ENCODE results near the gene PER1.
"Not testable (repeated sequence)": the region's sequence is repeated elsewhere in the genome, so short reads cannot be mapped to it uniquely, and the experiment has no call there.

The PER1 gene

GRCh38 chr17:8152112-8152775 lies at the start of gene PER1:
Gene PER1, minus strand, starts transcription at chr17:8152404. Its CDS starts 1,698 bp downstream, at chr17:8150706.
- peak; percentile 92 for DNase-seq

GRCh38 chr17:8192070-8192815 lies 40.0 kb upstream of the PER1 start:
- peak; percentile 69 for DNase-seq

- no peak for DNase-seq
Observed at GRCh38 chr17:8190506-8190905, 38.3 kb upstream of the PER1 start.

- DNase-seq, result peak; percentile 92
Observed at GRCh38 chr17:8189711-8190477, 37.7 kb upstream of the PER1 start, which contains the start of gene BORCS6. Gene BORCS6, minus strand, starts transcription at chr17:8190180. Its CDS starts 40 bp downstream, at chr17:8190140.

- DNase-seq, result peak; percentile 60
Observed at GRCh38 chr17:8189041-8189710, 37.0 kb upstream of the PER1 start.

- peak; percentile 62 for DNase-seq
Observed at GRCh38 chr17:8188263-8188839, 36.1 kb upstream of the PER1 start.

GRCh38 chr17:8187517-8188262 lies 35.5 kb upstream of the PER1 start:
- peak; percentile 99 for DNase-seq

- peak; percentile 100 for DNase-seq
Observed at GRCh38 chr17:8186787-8187516, 34.7 kb upstream of the PER1 start.

- DNase-seq, result no peak
Observed at GRCh38 chr17:8186446-8186786, 34.2 kb upstream of the PER1 start.

- peak; percentile 100 for DNase-seq
Observed at GRCh38 chr17:8185582-8186445, 33.6 kb upstream of the PER1 start.

- no peak for DNase-seq
Observed at GRCh38 chr17:8176998-8177731, 25.0 kb upstream of the PER1 start.

- peak; percentile 92 for DNase-seq
Observed at GRCh38 chr17:8176197-8176940, 24.2 kb upstream of the PER1 start, which contains the start of gene TMEM107. Gene TMEM107, minus strand, starts transcription at chr17:8176380. Its CDS starts 94 bp downstream, at chr17:8176286.

- DNase-seq, result no peak
Observed at GRCh38 chr17:8175795-8176196, 23.6 kb upstream of the PER1 start.

GRCh38 chr17:8173871-8174322 lies 21.7 kb upstream of the PER1 start:
- DNase-seq, result no peak

- DNase-seq, result peak; percentile 79
Observed at GRCh38 chr17:8173056-8173870, 21.1 kb upstream of the PER1 start.

GRCh38 chr17:8170186-8170585 lies 18.0 kb upstream of the PER1 start:
- DNase-seq, result not testable (repeated sequence)

- no peak for DNase-seq
Observed at GRCh38 chr17:8167526-8167925, 15.3 kb upstream of the PER1 start.

- DNase-seq, result no peak
Observed at GRCh38 chr17:8166731-8167130, 14.5 kb upstream of the PER1 start.

Data from activated CD8-positive, alpha-beta memory T cell treated with anti-CD3 and anti-CD28 coated beads, Interleukin-2, amount 50 U/mL, for 48 hours (primary cell).